Occipital lobe (tissue), 2 donors: ENCODE measurements around the gene VPS45. TPM values are rescaled to one million over a fixed set of nuclear protein-coding genes. Genes with fewer than 3 reads are reported as not detected.

Source experiments
- DNase-seq: peaks from one replicate; lab custom pipeline; 2025; lab: John Stamatoyannopoulos, UW
- total RNA-seq: library from RNA; depleted of rRNA; stranded (reverse); fragments of >200 nt; gene quantifications from one replicate; pipeline ENCODE4 v1.2.3, GENCODE V29; 2014

The VPS45 gene
- total RNA-seq, 1 donor from 2014 or later, result 84.2 TPM

DNA sequence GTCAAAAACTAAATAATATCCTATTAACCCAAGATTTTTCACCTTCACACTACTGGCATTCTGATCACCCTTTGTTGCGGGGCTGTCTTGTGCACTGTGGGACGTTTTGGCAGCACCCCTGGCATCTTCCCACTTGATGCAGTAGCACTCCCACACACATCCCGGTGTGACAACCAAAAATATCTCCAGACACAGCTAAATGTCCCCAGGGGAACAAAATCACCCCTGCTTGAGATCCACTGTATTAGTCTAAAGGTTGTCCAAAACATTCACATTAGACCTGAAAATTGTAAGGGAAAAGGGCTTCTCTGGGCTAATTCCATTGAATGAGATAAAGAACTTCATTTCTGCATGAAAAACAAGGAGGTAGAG is 120.0 kb downstream of the VPS45 start:
- no peak for DNase-seq

DNA sequence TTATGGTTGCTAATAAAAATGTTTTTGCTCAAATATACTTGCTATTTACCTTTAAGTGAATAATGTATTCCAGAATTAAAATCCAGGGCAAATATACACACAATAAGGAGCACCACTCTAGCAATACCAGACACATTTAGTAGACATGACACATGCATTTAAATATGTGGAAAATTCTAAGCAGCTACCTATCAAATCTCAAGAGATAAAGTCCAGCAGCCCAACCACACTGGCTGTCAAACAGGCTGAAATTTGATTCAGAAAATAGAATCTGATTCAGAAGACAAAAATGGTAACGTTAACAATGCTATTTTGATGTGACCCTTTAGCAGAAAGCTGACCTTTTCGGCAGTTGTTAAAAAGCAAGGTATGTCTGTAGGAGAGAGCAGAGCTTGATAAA is 124.4 kb downstream of the VPS45 start:
- DNase-seq, result no peak

DNA sequence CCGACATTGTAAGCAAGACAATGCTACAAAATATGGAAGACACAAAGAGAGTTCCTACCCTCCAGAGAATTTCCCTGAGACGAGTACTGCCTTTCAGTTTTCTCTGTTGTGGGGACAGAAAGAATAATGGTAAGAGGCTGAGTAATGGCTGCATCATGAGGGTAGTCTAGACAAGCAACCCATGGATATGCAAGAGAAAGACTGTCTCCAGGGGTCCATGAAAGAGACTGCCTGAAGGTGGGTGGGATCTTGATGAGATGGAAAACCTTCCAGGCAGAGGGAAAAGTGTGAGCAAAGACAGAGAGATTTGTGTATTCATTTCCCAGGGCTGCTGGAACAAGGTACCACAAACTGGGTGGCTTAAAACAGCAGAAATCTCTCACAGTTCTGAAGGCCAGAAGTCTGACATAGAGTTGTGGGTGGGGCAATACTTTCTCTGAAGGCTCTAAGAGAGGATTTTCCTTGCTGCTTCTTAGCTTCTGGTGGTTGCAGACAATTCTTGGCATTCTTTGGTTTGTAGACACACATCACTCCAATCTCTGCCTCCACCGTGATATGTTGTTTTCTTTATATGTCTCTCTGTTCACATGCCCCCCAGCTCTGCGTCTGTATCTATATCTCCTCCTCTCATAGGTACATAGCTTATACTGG is 126.9 kb downstream of the VPS45 start:
- DNase-seq, result no peak

Other genes with a start within 250 kb of the VPS45 start
- 12.0 TPM for gene BOLA1, start 168.2 kb upstream of the VPS45 start, total RNA-seq
- gene SV2A, start 149.9 kb upstream of the VPS45 start, total RNA-seq, result 71.4 TPM
- 8.4 TPM for gene SF3B4, start 140.0 kb upstream of the VPS45 start, total RNA-seq
- gene MTMR11, start 130.9 kb upstream of the VPS45 start, total RNA-seq, result 1.7 TPM
- 7.3 TPM for gene OTUD7B, start 57.0 kb upstream of the VPS45 start, total RNA-seq
- gene PLEKHO1, start 82.1 kb downstream of the VPS45 start, total RNA-seq, result 52.7 TPM
- 20.3 TPM for gene ANP32E, start 168.3 kb downstream of the VPS45 start, total RNA-seq
- gene CA14, start 190.0 kb downstream of the VPS45 start, total RNA-seq, result 1.7 TPM
- gene APH1A, start 201.2 kb downstream of the VPS45 start, total RNA-seq, result 76.7 TPM
- 9.2 TPM for gene C1orf54, start 205.0 kb downstream of the VPS45 start, total RNA-seq
- 2.5 TPM for gene CIART, start 214.8 kb downstream of the VPS45 start, total RNA-seq
- 69.3 TPM for gene MRPS21, start 226.1 kb downstream of the VPS45 start, total RNA-seq